Trophoblast cell (in vitro differentiated cells and primary cell): ENCODE results near the gene GRID1.

Experiments used
- DNase-seq, 2 donors: peaks; one replicate each; pipeline ENCODE4 v3.0.0-alpha.2; 2016
- H2AFZ ChIP-seq: 2 replicates; pipeline ENCODE4 v1.6.1; 2013; ENCODE audit warnings: low read length, moderate library complexity, mild to moderate bottlenecking; ENCODE audit not compliant: insufficient read depth, poor library complexity
- H2AK5ac ChIP-seq: 2 replicates; pipeline ENCODE4 v1.6.1; 2013; ENCODE audit warnings: mild to moderate bottlenecking, low read length
- H2BK120ac ChIP-seq: 2 replicates; pipeline ENCODE4 v1.6.1; 2013; ENCODE audit warnings: low read length, mild to moderate bottlenecking, moderate library complexity; ENCODE audit not compliant: insufficient read depth, poor library complexity
- H2BK12ac ChIP-seq: 2 replicates; pipeline ENCODE4 v1.6.1; 2013; ENCODE audit warnings: mild to moderate bottlenecking, low read length, moderate library complexity
- H2BK5ac ChIP-seq: 2 replicates; pipeline ENCODE4 v1.6.1; 2013; ENCODE audit warnings: low read length, low read depth, moderate library complexity, mild to moderate bottlenecking; ENCODE audit not compliant: poor library complexity
- H3K14ac ChIP-seq: 2 replicates; pipeline ENCODE4 v1.6.1; 2013; ENCODE audit warnings: mild to moderate bottlenecking, low read length
- H3K18ac ChIP-seq: 2 replicates; pipeline ENCODE4 v1.6.1; 2013; ENCODE audit warnings: mild to moderate bottlenecking, low read length
- H3K23ac ChIP-seq: 2 replicates; pipeline ENCODE4 v1.6.1; 2013; ENCODE audit warnings: low read length
- H3K27ac ChIP-seq: 2 replicates; pipeline ENCODE4 v1.5.1; 2013; ENCODE audit warnings: low read depth, mild to moderate bottlenecking, inconsistent platforms, low read length, moderate library complexity
- H3K27me3 ChIP-seq: 2 replicates; pipeline ENCODE4 v1.6.1; 2013; ENCODE audit warnings: inconsistent platforms, mild to moderate bottlenecking, low read length, moderate library complexity; ENCODE audit not compliant: insufficient read depth
- H3K36me3 ChIP-seq, 2 experiments: 1 replicate in 1 of 2; 2 replicates in 1 of 2; pipeline ENCODE4 v1.6.1; 2013; ENCODE audit warnings: low read length in 2 of 2, mild to moderate bottlenecking in 2 of 2, moderate library complexity in 1 of 2; ENCODE audit not compliant: insufficient read depth in 2 of 2, control insufficient read depth in 1 of 2
- H3K4ac ChIP-seq: 2 replicates; pipeline ENCODE4 v1.6.1; 2013; ENCODE audit warnings: low read depth, mild to moderate bottlenecking, low read length, moderate library complexity
- H3K4me1 ChIP-seq, 2 experiments: 1 replicate in 1 of 2; 2 replicates in 1 of 2; pipeline ENCODE4 v1.6.1; 2013; ENCODE audit warnings: low read length in 2 of 2, mild to moderate bottlenecking in 2 of 2, moderate library complexity in 1 of 2; ENCODE audit not compliant: insufficient read depth in 2 of 2, control insufficient read depth in 1 of 2
- H3K4me2 ChIP-seq: 2 replicates; pipeline ENCODE4 v1.6.1; 2013; ENCODE audit warnings: inconsistent platforms, mild to moderate bottlenecking, low read length, moderate library complexity
- H3K4me3 ChIP-seq: 2 replicates; pipeline ENCODE4 v1.5.1; 2013; ENCODE audit warnings: mild to moderate bottlenecking, low read depth, low read length, inconsistent platforms
- H3K79me1 ChIP-seq: one replicate; pipeline ENCODE4 v1.6.1; 2013; ENCODE audit warnings: low read length
- H3K79me2 ChIP-seq: 2 replicates; pipeline ENCODE4 v1.6.1; 2013; ENCODE audit warnings: low read length, mild to moderate bottlenecking; ENCODE audit not compliant: control insufficient read depth, insufficient read depth, poor library complexity
- H3K9ac ChIP-seq: 2 replicates; pipeline ENCODE4 v1.6.1; 2013; ENCODE audit warnings: mild to moderate bottlenecking, low read length
- H3K9me3 ChIP-seq: 2 replicates; pipeline ENCODE4 v1.6.1; 2013; ENCODE audit warnings: low read depth, mild to moderate bottlenecking, control low read depth, inconsistent platforms, low read length; ENCODE audit not compliant: insufficient read depth
- H4K12ac ChIP-seq: 2 replicates; pipeline ENCODE4 v1.6.1; 2013; ENCODE audit warnings: low read depth, mild to moderate bottlenecking, low read length, moderate library complexity
- H4K8ac ChIP-seq: 2 replicates; pipeline ENCODE4 v1.6.1; 2013; ENCODE audit warnings: low read depth, mild to moderate bottlenecking, low read length, moderate library complexity
- H4K91ac ChIP-seq: one replicate; pipeline ENCODE4 v1.6.1; 2013; ENCODE audit warnings: low read depth, mild to moderate bottlenecking, low read length, moderate library complexity
- WGBS: extraction: QIAGEN DNeasy Blood & Tissue Kit; methylation state at CpG from one replicate; pipeline ENCODE4 v1.1.7; 2013; ENCODE audit warnings: missing lambda C conversion rate; ENCODE audit not compliant: insufficient read length, insufficient coverage; ENCODE audit errors: extremely low coverage; 5-methylcytosine and 5-hydroxymethylcytosine counted together

Gene GRID1

DNA sequence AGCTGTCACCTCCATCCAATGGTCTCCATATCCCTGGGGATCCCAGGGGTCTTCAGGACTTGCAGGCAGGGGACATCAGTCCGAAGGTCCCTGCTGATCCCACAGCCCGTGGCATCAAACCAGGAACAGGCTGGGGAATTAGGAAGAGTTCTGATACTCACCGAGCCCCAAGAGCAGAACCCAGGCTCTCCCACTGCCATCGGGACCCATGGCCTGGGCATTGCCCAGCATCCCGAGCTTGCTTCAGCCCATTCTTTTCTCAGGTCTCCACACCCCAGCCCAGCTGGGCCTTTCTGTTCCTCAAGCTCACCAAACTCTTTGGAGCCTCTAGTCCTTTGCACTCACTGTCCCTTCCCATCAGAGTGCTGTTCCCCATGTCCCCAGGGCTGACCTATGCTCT, 280.9 kb downstream of the GRID1 start:
- Histone ChIP-seq H3K27me3 (no peaks in the 10 kb centered on the region), H2AK5ac (no peak overlapping the region), H2BK5ac (no peak overlapping the region), H3K79me1 (no peaks in the 10 kb centered on the region), H3K14ac (no peak overlapping the region), H4K12ac (no peak overlapping the region), H3K36me3 (no peaks in the 10 kb centered on the region), H2AFZ (no peak overlapping the region), H4K8ac (no peak overlapping the region), H3K18ac (no peak overlapping the region), H3K4me2 (no peak overlapping the region), H3K9ac (no peak overlapping the region), H3K4me3 (no peak overlapping the region), H3K79me2 (no peaks in the 10 kb centered on the region), H2BK12ac (no peak overlapping the region), H2BK120ac (no peak overlapping the region), H4K91ac (no peak overlapping the region), H3K27ac (no peak overlapping the region), H3K9me3 (peaks cover 5% of the 10 kb centered on the region), H3K4ac (no peak overlapping the region), H3K23ac (no peak overlapping the region), H3K4me1 (no peaks in the 10 kb centered on the region)
- no CpG with 5 or more reads among the region's 5 CpGs for WGBS
- DNase-seq: no peak

- H4K91ac ChIP-seq: no peak overlapping the region
- no peak overlapping the region for H2BK120ac ChIP-seq
- no peak overlapping the region for H3K4me2 ChIP-seq
- no peak overlapping the region for H4K8ac ChIP-seq
- no peaks in the 10 kb centered on the region for H3K27me3 ChIP-seq
- H3K79me1 ChIP-seq: no peaks in the 10 kb centered on the region
- H2BK12ac ChIP-seq: no peak overlapping the region
- no peak overlapping the region for H3K27ac ChIP-seq
- no peak overlapping the region for H2BK5ac ChIP-seq
- no peak overlapping the region for H3K23ac ChIP-seq
- no peaks in the 10 kb centered on the region for H3K4me1 ChIP-seq
- no peaks in the 10 kb centered on the region for H3K36me3 ChIP-seq
- DNase-seq: no peak
- peaks cover 5% of the 10 kb centered on the region for H3K9me3 ChIP-seq
- no peak overlapping the region for H3K14ac ChIP-seq
- H3K4me3 ChIP-seq: no peak overlapping the region
- no peak overlapping the region for H4K12ac ChIP-seq
- no peak overlapping the region for H3K4ac ChIP-seq
- no CpG with 5 or more reads among the region's 8 CpGs for WGBS
- no peak overlapping the region for H3K18ac ChIP-seq
- no peak overlapping the region for H2AK5ac ChIP-seq
- no peak overlapping the region for H3K9ac ChIP-seq
- H3K79me2 ChIP-seq: no peaks in the 10 kb centered on the region
- no peak overlapping the region for H2AFZ ChIP-seq
Observed at GRCh38 chr10:86085136-86085535, 281.5 kb downstream of the GRID1 start.

DNA sequence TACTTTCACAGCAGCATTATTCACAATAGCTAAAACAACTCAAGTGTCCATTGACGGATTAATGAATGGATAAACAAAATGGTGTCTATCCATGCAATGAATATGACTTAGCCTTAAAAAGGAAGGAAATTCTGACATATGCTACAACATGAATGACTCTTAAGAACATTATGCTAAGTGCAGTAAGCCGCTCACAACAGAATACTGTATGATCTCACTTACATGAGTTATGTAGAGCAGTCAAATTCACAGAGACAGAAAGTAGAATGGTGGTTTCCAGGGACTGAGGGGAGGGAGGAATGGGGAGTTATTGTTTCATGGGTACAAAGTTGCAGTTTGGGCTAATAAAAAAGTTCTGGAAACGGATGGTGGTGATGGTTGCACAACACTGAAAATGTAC, 282.0 kb downstream of the GRID1 start:
- H3K4me1 ChIP-seq: peaks cover 0 to 2% of the 10 kb centered on the region in 2 experiments
- no peaks in the 10 kb centered on the region for H3K79me2 ChIP-seq
- peaks cover 5% of the 10 kb centered on the region for H3K9me3 ChIP-seq
- H2BK12ac ChIP-seq: no peak overlapping the region
- no peak overlapping the region for H2BK5ac ChIP-seq
- H2AK5ac ChIP-seq: no peak overlapping the region
- no CpG with 5 or more reads among the region's 3 CpGs for WGBS
- no peaks in the 10 kb centered on the region for H3K36me3 ChIP-seq
- DNase-seq: no peak
- H3K4me2 ChIP-seq: no peak overlapping the region
- no peak overlapping the region for H3K4ac ChIP-seq
- H3K14ac ChIP-seq: no peak overlapping the region
- no peak overlapping the region for H2BK120ac ChIP-seq
- no peak overlapping the region for H4K91ac ChIP-seq
- H3K18ac ChIP-seq: no peak overlapping the region
- H3K27me3 ChIP-seq: no peaks in the 10 kb centered on the region
- no peaks in the 10 kb centered on the region for H3K79me1 ChIP-seq
- H3K4me3 ChIP-seq: no peak overlapping the region
- H4K12ac ChIP-seq: no peak overlapping the region
- no peak overlapping the region for H3K23ac ChIP-seq
- H3K9ac ChIP-seq: no peak overlapping the region
- H2AFZ ChIP-seq: no peak overlapping the region
- no peak overlapping the region for H4K8ac ChIP-seq
- H3K27ac ChIP-seq: no peak overlapping the region

GRCh38 chr10:86083664-86084175, 282.9 kb downstream of the GRID1 start:
- Histone ChIP-seq H3K27ac (no peak overlapping the region), H3K4me1 (peaks cover 5 to 10% of the 10 kb centered on the region in 2 experiments), H3K4ac (no peak overlapping the region), H2BK120ac (no peak overlapping the region), H3K14ac (no peak overlapping the region), H2AFZ (no peak overlapping the region), H2AK5ac (no peak overlapping the region), H3K4me2 (no peak overlapping the region), H3K36me3 (no peaks in the 10 kb centered on the region), H3K4me3 (no peak overlapping the region), H3K79me1 (no peaks in the 10 kb centered on the region), H4K8ac (no peak overlapping the region), H2BK5ac (no peak overlapping the region), H4K12ac (no peak overlapping the region), H3K9ac (no peak overlapping the region), H2BK12ac (no peak overlapping the region), H3K18ac (no peak overlapping the region), H3K27me3 (no peaks in the 10 kb centered on the region), H3K79me2 (no peaks in the 10 kb centered on the region), H4K91ac (no peak overlapping the region), H3K23ac (no peak overlapping the region), H3K9me3 (peaks cover 5% of the 10 kb centered on the region)
- no peak for DNase-seq
- WGBS: no CpG with 5 or more reads among the region's 9 CpGs
